Measurements from ENCODE around the gene FRMPD1.

GRCh38 chr9:37643214-37643613, 7.5 kb upstream of the FRMPD1 start:
- TF ChIP-seq POLR2A (IDR thresholded peaks at IDR 0.05; ENCODE audit: low read depth, low read length) = no peak
- no peak for TF ChIP-seq TAF1 (IDR thresholded peaks at IDR 0.05; ENCODE audit: borderline replicate concordance, low read depth, low read length)

All from GM12892 (cell line).